ENCODE measurements around the gene FLOT1. TPM values are rescaled to one million over a fixed set of nuclear protein-coding genes. Genes with fewer than 3 reads are reported as not detected.

The FLOT1 gene
- total and polyA plus RNA-seq, 2 of the 13 experiments (the other 11 are each of a cell fraction or from before 2014, with no cell fraction given), result 82.3 to 130 TPM

DNA sequence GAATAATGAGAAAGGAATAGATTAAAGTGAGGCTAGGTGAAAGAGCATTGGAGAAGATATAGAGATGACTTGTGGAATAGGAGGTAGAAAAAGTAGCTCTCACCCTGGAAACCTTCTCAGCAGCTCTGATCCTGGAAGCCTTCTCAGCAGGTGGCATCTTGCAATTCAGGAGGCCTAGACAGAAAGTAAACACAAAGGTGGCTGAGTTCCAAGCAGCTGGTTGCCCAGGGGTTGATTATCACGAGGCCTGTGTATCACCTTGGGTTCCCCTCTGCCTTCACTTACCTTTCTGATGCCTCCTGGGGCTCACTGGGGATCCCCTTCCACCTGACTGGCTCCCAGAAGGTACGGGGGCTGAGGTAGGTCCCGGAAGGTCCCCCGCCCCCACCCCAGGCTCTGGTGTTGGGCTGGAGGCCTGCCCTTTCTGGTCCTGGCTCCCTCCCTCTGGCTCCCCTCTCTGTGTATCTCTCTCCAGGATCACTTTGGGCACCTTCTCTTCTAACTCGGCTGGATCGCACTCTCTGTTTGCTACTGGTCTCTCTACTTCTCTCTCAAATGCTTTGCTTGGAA is 35.1 kb downstream of the FLOT1 start:
- TF ChIP-seq RBFOX2 (IDR thresholded peaks at IDR 0.05; ENCODE audit: low read depth, low read length), result 0 out of 2 replicates have a peak, but pooled peaks have one; percentile 21
- TF ChIP-seq ELF3 (CRISPR knock-in tag; IDR thresholded peaks at IDR 0.05), result no peak
- peak; percentile 36; the same call in 1 of the 2 replicates for TF ChIP-seq TFAP4 (IDR thresholded peaks at IDR 0.05; ENCODE audit: borderline replicate concordance, low read depth)
- WGBS (ENCODE audit: low lambda C conversion rate), result 94% methylated on average over 5 of the region's 6 CpGs
- no peak overlapping the region for H3K27ac ChIP-seq (ENCODE audit: extremely low read length, insufficient read depth, low read length)

DNA sequence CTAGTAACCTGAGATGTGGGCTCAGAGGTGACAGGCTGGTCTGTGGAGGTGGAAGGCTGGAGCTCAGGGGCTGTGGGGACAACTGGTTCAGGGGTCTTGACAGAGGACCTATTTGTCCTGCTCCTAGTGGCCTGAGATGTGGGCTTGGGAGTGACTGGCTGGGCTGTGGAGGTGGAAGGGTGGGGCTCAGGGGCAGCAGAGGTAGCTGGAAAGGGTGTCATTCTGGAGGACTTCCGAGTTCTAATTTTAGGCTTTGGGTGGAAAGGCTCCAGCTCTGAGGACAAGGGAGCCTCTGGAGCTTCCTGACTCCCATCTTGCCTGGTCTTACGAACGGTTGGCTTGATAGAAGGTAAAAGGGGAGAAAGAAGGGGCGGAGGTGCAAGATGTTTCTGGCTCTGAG is 36.9 kb downstream of the FLOT1 start:
- ChIA-PET POLR2A (interaction anchor here (1.3 to 1.5 kb wide), 2 partner anchors 12 to 15 kb away, joined by 5 to 8 read pairs; partner anchors contain the start of genes MDC1 and NRM), CTCF (ENCODE audit: low intra/inter-chr PET ratio, low total read pairs) (no interaction called here)
- intact Hi-C loops (cut with micrococcal nuclease; ENCODE audit: unreplicated experiment), result no loop called here
- DNase-seq (ENCODE audit: low spot score) (no peak), ATAC-seq (no peak), FAIRE-seq (no peak)
- no peak for TF ChIP-seq U2AF2 (IDR thresholded peaks at IDR 0.05; ENCODE audit: low read depth, low read length)
- Histone ChIP-seq H3K4me2 (ENCODE audit: low read depth, low read length) (no peak overlapping the region), H3K79me2 (ENCODE audit: insufficient read depth, low read length) (no peaks in the 10 kb centered on the region), H3K4me1 (ENCODE audit: insufficient read depth, low read length) (peaks cover 8% of the 10 kb centered on the region; the same call in 1 of the 2 replicates), H4K20me1 (ENCODE audit: insufficient read depth, low read length) (no peaks in the 10 kb centered on the region), H3K4me3 (replicated peaks in 1 of 3; ENCODE audit: insufficient read depth in 1 of 3, low read depth in 2 of 3, low read length in 3 of 3) (no peak overlapping the region), H3K9ac (ENCODE audit: insufficient read depth, low read depth, low read length) (no peak overlapping the region), H2AFZ (ENCODE audit: low read length) (no peak overlapping the region), H3K27me3 (ENCODE audit: control insufficient read depth in 1 of 2, insufficient read depth in 2 of 2, low read length in 2 of 2) (no peaks in the 10 kb centered on the region), H3K9me3 (ENCODE audit: low read length) (no peaks in the 10 kb centered on the region), H3K27ac (ENCODE audit: extremely low read length, insufficient read depth, low read length) (no peak overlapping the region), H3K36me3 (replicated peaks in 1 of 2; ENCODE audit: control insufficient read depth in 1 of 2, insufficient read depth in 2 of 2, low read length in 2 of 2) (peaks cover 3 to 55% of the 10 kb centered on the region in 2 experiments)
- in situ Hi-C loops (cut with HindIII; ENCODE audit: extremely low pct_ligation_motif_present, low pct_unique_long_range_greater_than_20kb), result no loop called here
- BruUV-seq (replicated peaks), result no TSS peak
- WGBS (ENCODE audit: low lambda C conversion rate), result 96% methylated on average over 4 of the region's 4 CpGs

More for the DNA sequence above, 35.1 kb downstream of the FLOT1 start:
- no peak overlapping the region for H3K4me3 ChIP-seq (replicated peaks in 1 of 3; ENCODE audit: insufficient read depth in 1 of 3, low read depth in 2 of 3, low read length in 3 of 3)
- H3K4me2 ChIP-seq (ENCODE audit: low read depth, low read length), result no peak overlapping the region
- peaks cover 7% of the 10 kb centered on the region; the same call in 1 of the 2 replicates for H3K4me1 ChIP-seq (ENCODE audit: insufficient read depth, low read length)
- peaks cover 15 to 70% of the 10 kb centered on the region in 2 experiments for H3K36me3 ChIP-seq (replicated peaks in 1 of 2; ENCODE audit: control insufficient read depth in 1 of 2, insufficient read depth in 2 of 2, low read length in 2 of 2)
- intact Hi-C loops (cut with micrococcal nuclease; ENCODE audit: unreplicated experiment) (no loop called here), in situ Hi-C loops (cut with HindIII; ENCODE audit: extremely low pct_ligation_motif_present, low pct_unique_long_range_greater_than_20kb) (no loop called here)
- H4K20me1 ChIP-seq (ENCODE audit: insufficient read depth, low read length), result no peaks in the 10 kb centered on the region
- H3K79me2 ChIP-seq (ENCODE audit: insufficient read depth, low read length), result no peaks in the 10 kb centered on the region
- no peak overlapping the region for H2AFZ ChIP-seq (ENCODE audit: low read length)
- H3K27me3 ChIP-seq (ENCODE audit: control insufficient read depth in 1 of 2, insufficient read depth in 2 of 2, low read length in 2 of 2), result no peaks in the 10 kb centered on the region
- no peaks in the 10 kb centered on the region for H3K9me3 ChIP-seq (ENCODE audit: low read length)
- BruUV-seq (replicated peaks), result no TSS peak
- no peak overlapping the region for H3K9ac ChIP-seq (ENCODE audit: insufficient read depth, low read depth, low read length)
- ChIA-PET POLR2A (interaction anchor here (1.4 kb wide), 1 partner anchor 10 kb away, joined by 6 read pairs; the partner anchor contains the start of gene MDC1), CTCF (ENCODE audit: low intra/inter-chr PET ratio, low total read pairs) (no interaction called here)
- DNase-seq (ENCODE audit: low spot score), result no peak
- no peak for FAIRE-seq
- ATAC-seq, result no peak
